Activated CD8-positive, alpha-beta memory T cell treated with anti-CD3 and anti-CD28 coated beads, Interleukin-2, amount 50 U/mL, for 48 hours (primary cell): Measurements from ENCODE around the gene TPST1.
"Not testable (repeated sequence)": the region's sequence is repeated elsewhere in the genome, so short reads cannot be mapped to it uniquely, and the experiment has no call there.

Experiments
- DNase-seq: peaks from one replicate; pipeline ENCODE4 v3.0.0-alpha.2; 2020

The TPST1 gene

DNA sequence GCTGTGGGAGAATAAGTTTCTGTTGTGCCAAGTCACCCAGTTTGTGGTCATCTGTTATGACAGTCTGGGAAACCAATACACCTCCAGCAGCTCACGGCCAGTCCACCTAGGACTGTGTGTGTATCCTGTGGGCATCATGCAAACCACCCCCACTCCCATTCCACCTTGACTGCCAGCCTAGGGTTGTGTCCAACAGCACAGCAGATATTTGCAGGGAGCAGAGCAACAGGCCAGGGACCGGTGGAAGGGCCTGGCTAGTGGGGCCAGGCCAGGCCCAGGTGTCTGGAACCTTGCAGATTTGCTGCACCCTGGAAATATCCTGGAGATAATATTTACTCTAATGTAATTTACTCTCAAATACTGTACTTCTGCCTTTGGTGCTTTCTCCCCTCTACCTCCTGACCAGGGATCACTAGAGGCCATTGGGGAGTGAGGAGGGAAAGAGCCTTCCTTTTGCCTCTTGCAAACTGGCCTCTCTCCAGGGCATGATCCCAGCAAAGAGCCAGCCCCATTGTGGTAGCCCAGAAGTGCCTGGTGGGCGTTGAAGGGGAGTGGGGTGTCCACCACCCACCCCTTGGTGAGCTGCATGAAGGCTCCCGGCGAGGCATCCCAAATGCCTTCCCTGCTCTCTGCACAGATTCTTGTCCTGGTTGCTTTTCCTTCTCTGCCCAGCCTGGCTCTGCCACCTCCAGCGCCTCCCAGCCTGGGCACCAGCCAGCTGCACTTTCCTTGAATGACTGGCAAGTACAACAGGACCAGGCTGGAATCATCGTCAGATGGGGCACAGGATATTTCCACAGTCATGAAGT lies 15.2 kb upstream of the TPST1 start:
- no peak for DNase-seq

DNA sequence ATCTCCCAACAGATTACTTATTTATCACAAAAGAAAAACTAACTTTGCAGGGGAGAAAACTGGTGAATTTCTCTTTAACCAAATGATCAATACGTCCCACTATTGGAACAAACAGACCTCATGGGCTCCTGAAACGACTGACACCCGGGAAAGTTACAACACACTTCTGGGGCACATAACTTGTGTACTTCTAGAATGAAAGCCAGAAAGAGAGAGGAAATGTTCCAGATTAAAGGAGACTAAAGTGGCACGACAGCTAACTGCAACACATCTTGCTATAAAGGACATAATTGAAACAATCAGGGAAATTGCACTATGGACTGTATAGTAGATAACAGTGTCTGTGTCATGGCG lies 14.7 kb upstream of the TPST1 start:
- DNase-seq, result no peak

DNA sequence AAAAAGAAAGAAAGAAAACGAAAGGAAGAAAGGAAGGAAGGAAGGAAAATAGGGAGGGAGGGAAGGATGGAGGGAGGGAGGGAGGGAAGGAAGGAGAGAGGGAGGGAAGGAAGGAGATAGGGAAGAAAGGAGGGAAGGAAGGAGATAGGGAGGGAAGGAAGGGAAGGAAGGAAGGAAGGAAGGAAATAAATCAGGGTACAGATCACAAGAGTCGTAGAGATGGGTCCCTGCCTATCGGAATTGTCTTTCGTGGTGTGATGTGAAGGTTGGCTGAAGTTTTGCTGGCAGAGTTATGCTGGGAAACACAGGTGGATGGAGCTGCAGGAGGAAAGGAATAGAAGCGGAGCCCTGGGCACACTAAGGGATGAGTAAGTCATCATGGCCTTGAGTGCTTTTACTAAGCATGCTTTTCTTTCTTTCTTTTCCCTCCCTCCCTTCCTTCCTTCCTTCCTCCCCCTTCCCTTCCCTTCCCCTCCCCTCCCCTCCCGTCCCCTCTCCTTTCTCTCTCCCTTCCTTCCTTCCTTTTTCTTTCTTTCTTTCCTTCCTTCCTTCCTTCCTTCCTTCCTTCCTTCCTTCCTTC lies 11.9 kb upstream of the TPST1 start:
- no peak for DNase-seq

GRCh38 chr7:66198469-66198868 lies 6.7 kb upstream of the TPST1 start:
- DNase-seq, result no peak

- DNase-seq, result no peak
Measured at GRCh38 chr7:66198956-66199355, 6.2 kb upstream of the TPST1 start.

DNA sequence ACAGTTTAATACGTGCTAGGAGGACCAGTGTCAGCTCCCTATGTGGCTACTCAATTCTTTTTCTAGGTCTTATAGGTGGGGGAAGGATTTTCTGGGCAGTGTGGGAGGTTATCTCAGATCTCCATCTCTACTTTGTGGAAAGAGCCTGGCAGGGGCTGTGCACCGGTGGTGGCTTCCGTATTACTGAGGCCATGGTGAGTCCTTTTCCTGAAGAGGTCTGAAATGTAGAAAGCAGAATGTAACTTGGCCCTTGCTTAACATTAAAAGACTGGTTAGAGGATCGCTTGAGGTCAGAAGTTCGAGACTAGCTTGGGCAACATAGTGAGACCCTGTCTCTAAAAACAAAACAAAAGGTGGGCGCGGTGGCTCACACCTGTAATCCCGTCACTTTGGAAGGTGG lies 2.7 kb upstream of the TPST1 start:
- no peak for DNase-seq

DNA sequence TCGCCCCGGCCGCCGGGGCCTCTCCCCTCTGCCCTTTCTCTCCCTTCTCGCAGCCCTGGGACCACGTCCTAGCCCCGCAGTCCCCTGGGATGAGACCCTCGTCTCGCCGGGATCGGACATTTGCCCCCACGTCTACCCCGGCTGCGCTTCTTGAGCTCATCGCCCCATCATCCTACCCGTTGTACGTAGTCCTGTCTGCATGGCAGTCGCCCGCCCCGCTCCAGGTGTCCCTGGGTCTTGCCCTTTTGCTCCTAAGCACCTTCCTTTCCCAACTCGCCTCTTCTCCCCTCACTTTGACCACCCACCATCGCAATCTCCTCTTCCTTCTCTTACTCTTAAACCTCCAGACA lies 582 bp downstream of the TPST1 start:
- DNase-seq, result peak; percentile 64

- DNase-seq, result peak; percentile 44
Measured at GRCh38 chr7:66206119-66206933, 1.2 kb downstream of the TPST1 start.

DNA sequence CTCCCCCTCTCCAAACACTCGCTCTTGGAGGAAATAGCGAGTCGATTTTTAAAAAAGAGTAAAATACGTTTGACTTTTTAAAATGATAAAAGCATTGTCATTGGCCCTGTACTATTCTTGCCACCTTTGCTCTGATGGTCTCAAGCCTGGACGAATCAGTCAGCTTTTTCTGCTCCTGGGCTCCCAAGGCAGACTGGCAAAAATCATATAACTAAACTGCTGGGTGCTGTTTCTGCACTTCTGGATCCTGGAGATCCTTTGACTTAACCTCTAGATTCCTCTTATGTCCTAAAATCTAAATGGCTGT lies 1.8 kb downstream of the TPST1 start:
- DNase-seq, result peak; percentile 20

- DNase-seq, result no peak
Measured at GRCh38 chr7:66207540-66207939, 2.4 kb downstream of the TPST1 start.

DNA sequence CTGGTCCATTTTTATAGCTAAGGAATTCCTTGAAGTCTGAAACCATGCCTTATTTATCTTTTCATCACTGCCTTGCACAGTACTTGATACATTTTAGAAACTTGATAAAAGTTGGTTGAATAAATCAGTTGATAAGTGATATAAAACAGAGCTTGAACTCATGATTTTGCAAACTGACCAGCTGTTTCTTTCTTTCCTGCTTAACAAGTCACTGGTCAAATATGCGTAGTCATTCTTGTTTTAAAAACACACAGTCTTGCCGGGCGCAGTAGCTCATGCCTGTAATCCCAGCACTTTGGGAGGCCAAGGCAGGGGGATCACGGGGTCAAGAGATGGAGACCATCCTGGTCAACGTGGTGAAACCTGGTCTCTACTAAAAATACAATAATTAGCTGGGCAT lies 6.3 kb downstream of the TPST1 start:
- DNase-seq, result no peak

DNA sequence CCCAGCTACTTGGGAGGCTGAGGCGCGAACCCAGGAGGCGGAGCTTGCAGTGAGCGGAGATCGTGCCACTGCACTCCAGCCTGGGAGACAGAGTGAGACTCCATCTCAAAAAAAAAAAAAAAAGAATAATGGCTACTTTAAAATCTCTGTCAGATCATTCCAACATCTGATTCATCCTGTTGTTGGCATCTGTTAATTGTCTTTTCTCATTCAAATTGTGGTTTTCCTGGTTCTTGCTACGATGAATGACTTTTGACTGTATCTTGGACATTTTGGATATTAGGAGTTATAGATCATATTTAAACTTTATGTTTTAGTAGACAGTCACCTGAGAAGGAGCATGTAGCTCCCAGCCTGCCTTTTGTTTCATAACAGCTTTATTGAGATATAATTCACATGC lies 8.5 kb downstream of the TPST1 start:
- DNase-seq, result no peak

DNA sequence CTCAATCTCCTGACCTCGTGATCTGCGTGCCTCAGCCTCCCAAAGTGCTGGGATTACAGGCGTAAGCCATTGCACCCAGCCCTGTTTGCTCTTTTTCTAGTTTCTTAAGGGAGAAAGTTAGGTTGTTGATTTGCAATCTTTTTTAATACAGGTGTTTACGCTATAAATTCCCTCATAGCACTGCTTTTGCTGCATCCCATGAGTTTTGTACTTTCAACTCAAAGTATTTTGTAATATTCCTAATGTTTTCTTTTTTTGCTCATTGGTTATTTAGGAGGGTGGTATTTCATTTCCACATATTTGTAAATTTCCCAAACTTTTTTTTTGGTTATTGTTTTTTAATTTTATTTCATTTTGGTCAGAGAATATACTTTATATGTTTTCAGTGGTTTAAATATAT lies 11.6 kb downstream of the TPST1 start:
- DNase-seq, result no peak

DNA sequence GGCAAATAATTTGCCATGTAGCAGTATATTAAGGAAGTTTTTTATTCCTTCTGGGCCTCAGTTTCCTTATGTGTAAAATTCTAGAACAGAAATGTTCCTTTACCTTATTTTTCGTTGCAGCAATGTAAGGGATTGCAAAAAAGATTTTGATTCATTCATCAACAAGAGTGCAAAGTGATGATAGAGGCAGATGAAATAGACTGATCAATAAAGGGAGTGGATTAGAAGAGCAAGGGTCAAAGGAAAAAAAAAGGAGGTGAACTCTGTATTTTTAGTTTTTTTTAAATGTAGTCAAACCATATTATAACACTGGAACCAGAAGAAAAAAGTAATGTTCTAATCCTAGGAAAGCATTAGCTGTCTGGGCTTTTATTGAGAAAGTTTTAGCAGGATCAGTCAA lies 14.7 kb downstream of the TPST1 start:
- no peak for DNase-seq

DNA sequence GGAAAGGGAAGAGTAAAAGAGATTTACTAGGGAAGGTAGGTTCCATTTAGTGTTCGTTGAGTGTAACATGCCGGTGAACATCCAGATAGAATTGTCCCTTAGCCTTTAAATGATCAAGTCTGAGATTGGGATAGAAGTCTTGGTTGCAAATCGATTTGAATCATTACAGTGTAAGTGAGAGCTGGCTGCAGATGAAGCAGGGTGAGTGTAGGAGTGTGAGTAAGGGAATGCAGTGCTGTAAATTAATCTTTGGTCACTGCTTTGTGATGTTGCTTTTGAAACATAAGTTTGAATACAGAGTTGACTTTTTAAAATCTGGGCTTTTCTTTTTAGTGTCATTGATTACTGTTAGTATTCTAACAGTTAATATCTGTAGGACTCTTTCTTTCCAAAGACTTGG lies 16.3 kb downstream of the TPST1 start:
- DNase-seq, result no peak

- DNase-seq, result no peak
Measured at GRCh38 chr7:66227808-66228207, 22.7 kb downstream of the TPST1 start.

DNA sequence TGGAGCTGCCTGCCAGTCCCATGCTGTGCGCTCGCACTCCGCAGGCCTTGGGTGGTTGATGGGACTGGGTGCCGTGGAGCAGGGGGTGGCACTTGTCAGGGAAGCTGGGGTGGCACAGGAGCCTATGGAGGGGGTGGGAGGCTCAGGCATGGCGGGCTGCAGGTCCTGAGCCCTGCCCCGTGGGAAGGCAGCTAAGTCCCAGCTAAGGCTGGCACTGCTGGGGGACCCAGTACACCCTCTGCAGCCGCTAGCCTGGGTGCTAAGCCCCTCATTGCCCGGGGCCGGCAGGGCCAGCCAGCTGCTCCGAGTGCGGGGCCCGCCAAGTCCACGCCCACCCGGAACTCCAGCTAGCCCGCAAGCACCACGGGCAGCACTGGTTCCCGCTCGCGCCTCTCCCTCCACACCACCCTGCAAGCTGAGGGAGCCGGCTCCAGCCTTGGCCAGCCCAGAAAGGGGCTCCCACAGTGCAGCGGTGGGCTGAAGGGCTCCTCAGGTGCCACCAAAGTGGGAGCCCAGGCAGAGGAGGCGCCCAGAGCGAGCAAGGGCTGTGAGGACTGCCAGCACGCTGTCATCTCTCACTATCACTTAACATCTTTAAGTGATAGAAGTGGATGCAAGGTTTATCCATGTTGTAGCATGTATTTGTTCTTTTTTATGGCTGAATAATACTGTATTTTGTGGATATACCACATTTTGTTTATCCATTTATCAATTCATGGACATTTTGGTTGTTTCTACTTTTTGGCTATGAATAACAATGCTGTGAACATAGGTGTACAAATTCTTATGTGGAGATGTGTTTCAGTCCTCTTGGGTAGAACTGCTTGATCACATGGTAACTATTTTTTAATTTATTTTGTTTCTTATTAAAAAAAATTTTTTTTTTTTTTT lies 26.4 kb downstream of the TPST1 start:
- DNase-seq, result not testable (repeated sequence)

DNA sequence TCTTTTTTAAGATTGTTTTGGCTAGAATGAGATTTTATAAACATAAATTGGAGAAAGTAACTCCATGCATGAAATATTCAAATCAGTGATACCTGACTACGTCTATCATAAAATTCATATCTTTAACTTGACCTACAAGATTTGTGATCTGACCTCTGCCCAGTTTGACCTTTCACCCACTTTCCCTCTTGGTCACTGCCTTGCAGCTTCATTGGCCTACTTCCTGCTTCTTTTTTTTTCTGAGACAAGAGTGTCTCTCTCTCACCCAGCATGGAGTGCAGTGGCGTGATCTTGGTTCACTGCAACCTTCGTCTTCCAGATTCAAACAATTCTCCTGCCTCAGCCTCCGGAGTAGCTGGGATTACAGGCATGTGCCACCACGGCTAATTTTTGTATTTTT lies 28.5 kb downstream of the TPST1 start:
- no peak for DNase-seq

DNA sequence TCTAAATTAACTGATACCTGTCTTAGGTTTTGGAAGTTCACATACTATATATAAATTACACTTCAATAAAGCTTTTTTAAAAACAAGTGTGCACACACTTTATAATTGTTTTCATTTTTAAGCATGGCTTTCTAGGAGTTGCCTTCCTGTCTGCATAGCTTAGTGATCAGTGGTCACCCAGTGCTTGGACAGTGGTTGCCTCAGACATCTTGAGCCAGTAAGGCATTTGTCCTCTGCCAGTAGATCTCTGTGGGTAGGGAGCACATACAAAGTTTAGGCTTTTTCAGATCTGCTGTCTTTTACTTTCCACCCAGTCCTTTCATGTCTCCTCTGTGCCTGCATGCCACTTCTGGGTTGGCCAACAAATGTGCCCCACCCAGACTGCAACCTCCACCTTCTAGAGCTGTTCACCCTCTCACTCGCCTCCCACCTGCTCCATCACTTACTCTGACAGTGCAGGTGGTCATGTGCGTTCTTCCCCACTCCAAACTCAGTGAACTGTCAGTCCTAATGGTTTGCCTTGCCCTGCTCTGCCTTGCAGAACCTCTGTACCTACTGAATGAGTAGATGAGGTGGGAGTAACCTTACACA lies 31.7 kb downstream of the TPST1 start:
- no peak for DNase-seq

DNA sequence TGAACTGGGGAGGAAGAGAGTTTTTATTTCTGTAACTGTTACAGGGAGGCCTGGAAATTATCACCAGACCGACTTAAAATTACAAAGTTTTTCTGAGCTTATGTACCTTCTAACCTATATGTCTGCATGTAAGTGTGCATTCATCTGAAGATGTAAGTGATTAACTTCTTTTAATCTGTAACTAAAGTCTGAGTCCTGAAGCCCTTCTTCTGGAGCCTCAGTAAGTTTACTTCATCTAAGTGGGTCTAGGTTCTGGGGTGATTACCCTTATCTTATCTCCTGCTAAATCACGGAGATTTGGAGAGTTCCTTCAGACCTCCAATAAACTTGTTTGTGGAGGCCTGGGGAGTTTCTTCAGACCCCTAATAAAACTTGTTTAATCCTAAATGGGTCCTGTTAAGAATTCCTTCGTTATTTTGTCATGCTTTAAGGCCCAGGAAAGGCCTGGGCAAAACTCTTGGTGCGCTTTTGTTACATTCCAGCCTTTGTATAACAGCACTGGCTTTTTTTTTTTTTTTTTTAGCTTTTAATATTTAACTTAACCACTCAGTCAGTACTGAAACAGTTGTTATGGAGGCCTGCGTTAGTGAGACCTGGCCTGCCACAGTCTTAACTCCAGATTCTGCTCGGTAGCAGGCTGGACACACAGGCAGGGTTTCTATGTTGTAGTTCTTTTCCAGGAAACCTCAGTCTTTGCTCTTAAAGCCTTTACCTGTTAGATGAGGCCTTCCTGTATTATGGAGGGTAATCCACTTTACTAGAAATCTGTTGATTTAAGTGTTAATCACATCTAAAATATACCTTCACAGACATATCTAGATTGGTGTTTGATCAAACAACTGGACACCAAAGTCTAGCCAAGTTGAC lies 33.0 kb downstream of the TPST1 start:
- DNase-seq, result no peak

DNA sequence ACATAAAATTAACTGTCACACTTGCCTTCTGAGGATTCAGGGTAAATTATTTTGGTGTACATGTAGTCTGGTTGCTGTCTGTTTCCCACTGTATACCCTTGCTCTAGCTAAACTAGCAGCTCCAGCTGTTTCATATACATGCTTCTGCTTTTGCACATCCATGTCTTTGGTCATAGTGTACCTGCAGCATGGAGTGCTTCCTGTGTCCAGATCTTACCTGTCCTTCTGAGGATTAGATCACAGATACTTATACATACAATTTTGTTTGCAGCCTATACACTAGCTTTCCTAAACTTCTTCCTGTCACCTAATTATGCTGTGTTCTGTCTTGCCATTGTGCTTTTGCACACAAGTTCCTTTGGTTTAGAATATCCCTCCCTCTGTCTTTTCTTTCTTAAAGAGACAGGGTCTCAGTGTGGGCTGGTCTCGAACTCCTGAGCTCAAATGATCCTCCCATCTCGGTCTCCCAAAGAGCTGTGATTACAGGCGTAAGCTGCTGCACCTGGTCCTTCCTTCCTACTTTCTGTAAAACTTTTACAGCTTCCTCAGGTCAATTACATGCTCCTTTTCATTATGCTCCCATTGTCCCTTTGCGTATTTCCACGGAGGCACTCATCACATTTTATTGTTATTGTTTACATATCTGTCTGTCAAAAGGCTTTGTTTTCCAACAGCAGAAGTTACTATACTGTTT lies 33.8 kb downstream of the TPST1 start:
- no peak for DNase-seq
